DND-41 (cell line): ENCODE results near the gene ZNF277.

Source experiments
- ATAC-seq: fragments of 200-7000 bp; cut with Tn5 transposase; 3 replicates; pipeline ENCODE4 v1.9.1; 2021; ENCODE audit warnings: low read depth; ENCODE audit not compliant: insufficient read depth
- DNase-seq: peaks from one replicate; pipeline ENCODE4 v3.0.0-alpha.2; 2020
- H2AFZ ChIP-seq: 2 replicates; pipeline ENCODE4 v1.6.0; 2012; ENCODE audit warnings: low read depth, low read length
- H3K27ac ChIP-seq: 2 replicates; pipeline ENCODE4 v1.5.1; 2012; ENCODE audit warnings: low read length, inconsistent platforms
- H3K27me3 ChIP-seq: fragments of 200-600 bp; sonication (generic); 2 replicates; pipeline ENCODE4 v1.6.0; 2012; ENCODE audit warnings: low read length, mild to moderate bottlenecking, inconsistent platforms; ENCODE audit not compliant: insufficient read depth, poor library complexity
- H3K36me3 ChIP-seq: 2 replicates; pipeline ENCODE4 v1.5.1; 2012; ENCODE audit warnings: low read length, inconsistent platforms; ENCODE audit not compliant: insufficient read depth
- H3K4me1 ChIP-seq: 2 replicates; pipeline ENCODE4 v1.5.1; 2012; ENCODE audit warnings: mild to moderate bottlenecking, low read length; ENCODE audit not compliant: insufficient read depth
- H3K4me2 ChIP-seq: 2 replicates; pipeline ENCODE4 v1.6.0; 2012; ENCODE audit warnings: mild to moderate bottlenecking, moderate library complexity, low read length, inconsistent platforms; ENCODE audit not compliant: insufficient read depth
- H3K4me3 ChIP-seq, 2 experiments: fragments of 200-600 bp in 1 of 2; shearing (Covaris generic) in 1 of 2; 2 replicates each; pipeline ENCODE4 v1.5.1; 2012 to 2016; ENCODE audit warnings: inconsistent platforms in 2 of 2, low read length in 2 of 2, mild to moderate bottlenecking in 2 of 2, low read depth in 1 of 2, moderate library complexity in 1 of 2
- H3K79me2 ChIP-seq: 2 replicates; pipeline ENCODE4 v1.6.0; 2012; ENCODE audit warnings: low read length, inconsistent platforms; ENCODE audit not compliant: insufficient read depth
- H3K9ac ChIP-seq: 2 replicates; pipeline ENCODE4 v1.6.0; 2012; ENCODE audit warnings: low read depth, mild to moderate bottlenecking, inconsistent platforms, low read length, moderate library complexity
- H3K9me3 ChIP-seq: 2 replicates; pipeline ENCODE4 v1.5.1; 2012; ENCODE audit warnings: low read length, moderate library complexity, mild to moderate bottlenecking, inconsistent platforms; ENCODE audit not compliant: insufficient read depth, severe bottlenecking
- H4K20me1 ChIP-seq: 2 replicates; pipeline ENCODE4 v1.6.0; 2012; ENCODE audit warnings: low read length; ENCODE audit not compliant: insufficient read depth
- CTCF ChIP-seq: IDR thresholded peaks from 2 replicates; pipeline ENCODE4 v1.5.1; 2012; ENCODE audit warnings: borderline replicate concordance, low read length, moderate library complexity, mild to moderate bottlenecking; ENCODE audit not compliant: poor library complexity, severe bottlenecking; ENCODE audit errors: extremely low read depth
- EZH2 ChIP-seq: IDR thresholded peaks from 3 replicates; pipeline ENCODE4 v1.6.1; 2012; ENCODE audit warnings: borderline replicate concordance, low read depth, mild to moderate bottlenecking, moderate library complexity, low read length, inconsistent platforms; ENCODE audit not compliant: severe bottlenecking

ZNF277 gene

GRCh38 chr7:112176693-112177415 is 29.6 kb upstream of the ZNF277 start:
- Histone ChIP-seq H2AFZ (no peak overlapping the region), H3K36me3 (no peaks in the 10 kb centered on the region), H3K9me3 (no peaks in the 10 kb centered on the region), H3K4me1 (no peaks in the 10 kb centered on the region), H3K9ac (no peak overlapping the region), H3K4me3 (no peak overlapping the region), H3K79me2 (no peaks in the 10 kb centered on the region), H3K4me2 (no peak overlapping the region), H4K20me1 (no peaks in the 10 kb centered on the region), H3K27ac (no peak overlapping the region), H3K27me3 (no peaks in the 10 kb centered on the region)
- ATAC-seq (no peak), DNase-seq (no peak)
- TF ChIP-seq CTCF, result no peak
- no peak for TF ChIP-seq EZH2

DNA sequence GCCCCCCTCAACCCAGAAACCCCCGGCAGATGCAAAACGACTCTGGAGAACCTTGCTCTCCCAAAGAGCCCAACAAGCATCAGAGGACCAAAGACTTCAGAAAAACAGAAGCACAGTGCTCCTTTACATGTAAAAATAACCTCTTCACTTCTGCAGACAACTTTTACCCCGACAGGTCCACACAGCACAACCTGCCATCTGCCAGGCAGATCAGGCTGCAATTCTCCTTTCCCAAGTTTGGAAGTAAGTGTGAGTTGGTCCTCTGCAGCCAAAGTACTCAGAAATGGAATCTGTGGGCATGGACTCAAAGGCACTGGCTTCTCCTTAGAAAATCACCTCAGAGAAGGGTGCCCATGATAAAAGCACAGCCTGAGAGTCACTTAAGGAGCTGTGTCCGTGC is 26.3 kb upstream of the ZNF277 start:
- Histone ChIP-seq H3K4me3 (no peak overlapping the region), H2AFZ (no peak overlapping the region), H4K20me1 (no peaks in the 10 kb centered on the region), H3K4me2 (no peak overlapping the region), H3K27me3 (no peaks in the 10 kb centered on the region), H3K79me2 (no peaks in the 10 kb centered on the region), H3K4me1 (no peaks in the 10 kb centered on the region), H3K9ac (no peak overlapping the region), H3K36me3 (no peaks in the 10 kb centered on the region), H3K27ac (no peak overlapping the region), H3K9me3 (no peaks in the 10 kb centered on the region)
- DNase-seq (no peak), ATAC-seq (no peak)
- no peak for TF ChIP-seq EZH2
- no peak for TF ChIP-seq CTCF

DNA sequence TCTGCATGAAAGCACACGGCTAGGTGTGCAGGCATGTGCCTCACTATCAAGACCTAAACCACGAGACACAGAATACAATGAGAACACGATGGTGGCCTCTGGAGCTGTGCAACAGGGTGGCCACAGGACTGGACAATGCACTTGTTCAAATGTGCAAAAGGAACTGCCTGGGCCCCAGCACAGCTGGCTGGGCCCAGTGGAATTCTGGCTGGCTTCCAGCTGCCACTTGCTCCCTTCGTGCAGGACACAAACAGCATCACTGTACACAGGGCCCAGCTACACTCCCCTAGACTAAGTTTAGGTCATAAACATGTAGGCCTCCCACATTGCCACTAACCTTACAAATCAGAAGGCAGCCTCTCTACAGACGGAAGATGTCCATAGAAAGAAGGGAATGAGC is 23.7 kb upstream of the ZNF277 start:
- H3K4me1 ChIP-seq, result no peaks in the 10 kb centered on the region
- H3K27me3 ChIP-seq, result no peaks in the 10 kb centered on the region
- no peak for DNase-seq
- H3K27ac ChIP-seq, result no peak overlapping the region
- H2AFZ ChIP-seq, result no peak overlapping the region
- H3K79me2 ChIP-seq, result no peaks in the 10 kb centered on the region
- H3K4me3 ChIP-seq, result no peak overlapping the region
- no peak overlapping the region for H3K9ac ChIP-seq
- H3K4me2 ChIP-seq, result no peak overlapping the region
- H3K9me3 ChIP-seq, result no peaks in the 10 kb centered on the region
- H3K36me3 ChIP-seq, result no peaks in the 10 kb centered on the region
- no peaks in the 10 kb centered on the region for H4K20me1 ChIP-seq
- no peak for ATAC-seq
- no peak for TF ChIP-seq EZH2

GRCh38 chr7:112183266-112183665 is 23.2 kb upstream of the ZNF277 start:
- Histone ChIP-seq H3K4me3 (no peak overlapping the region), H3K9me3 (no peaks in the 10 kb centered on the region), H3K36me3 (no peaks in the 10 kb centered on the region), H3K4me2 (no peak overlapping the region), H2AFZ (no peak overlapping the region), H3K79me2 (no peaks in the 10 kb centered on the region), H4K20me1 (no peaks in the 10 kb centered on the region), H3K9ac (no peak overlapping the region), H3K27me3 (no peaks in the 10 kb centered on the region), H3K27ac (no peak overlapping the region), H3K4me1 (no peaks in the 10 kb centered on the region)
- no peak for TF ChIP-seq CTCF
- no peak for TF ChIP-seq EZH2
- DNase-seq (no peak), ATAC-seq (no peak)
